H1 (cell line): Measurements from ENCODE around the gene TRAPPC2B. TPM values are rescaled to one million over a fixed set of nuclear protein-coding genes. Genes with fewer than 3 reads are reported as not detected.

ENCODE experiments used
- CTCF ChIA-PET: fragments of 300-600 bp; sonication (Branson Sonifier 250); formaldehyde crosslinking; loops from one replicate; lab custom pipeline; 2021; ENCODE audit not compliant: partially characterized antibody; lab: Charles Lee
- POLR2A ChIA-PET: fragments of 300-600 bp; sonication (Branson Sonifier 250); formaldehyde crosslinking; loops from one replicate; lab custom pipeline; 2021; ENCODE audit warnings: inconsistent platforms; ENCODE audit not compliant: partially characterized antibody; lab: Charles Lee
- DNase-seq, 2 experiments: peaks; one replicate each; pipeline versions ENCODE4 v3.0.0 to v3.0.0-alpha.2; 2010 to 2022; ENCODE audit warnings: low spot score in 2 of 2, low read depth in 1 of 2, mixed read lengths in 1 of 2
- FAIRE-seq: peaks from 2 replicates; lab custom pipeline; 2011; peaks lifted over from hg19 to GRCh38; lab: Jason Lieb, UNC
- H2AFZ ChIP-seq: 2 replicates; pipeline ENCODE4 v1.8.1; 2012; ENCODE audit warnings: low read length, inconsistent platforms
- H2AK5ac ChIP-seq: 2 replicates; pipeline ENCODE4 v1.6.1; 2013; ENCODE audit warnings: low read depth, low read length
- H2BK120ac ChIP-seq: replicated peaks from 2 replicates; pipeline ENCODE3; 2013; ENCODE audit warnings: low read depth, low read length, inconsistent platforms
- H2BK12ac ChIP-seq: 2 replicates; pipeline ENCODE4 v1.6.1; 2013; ENCODE audit warnings: low read depth, low read length
- H2BK15ac ChIP-seq: 2 replicates; pipeline ENCODE4 v1.6.1; 2013; ENCODE audit warnings: low read length
- H2BK20ac ChIP-seq: 2 replicates; pipeline ENCODE4 v1.6.1; 2013; ENCODE audit warnings: low read length
- H2BK5ac ChIP-seq: 2 replicates; pipeline ENCODE4 v1.6.1; 2013; ENCODE audit warnings: low read depth, low read length
- H3K14ac ChIP-seq: 2 replicates; pipeline ENCODE4 v1.6.1; 2013; ENCODE audit warnings: inconsistent platforms; ENCODE audit not compliant: insufficient read length
- H3K18ac ChIP-seq: 2 replicates; pipeline ENCODE4 v1.6.1; 2013; ENCODE audit warnings: low read length; ENCODE audit errors: extremely low read depth
- H3K23ac ChIP-seq: 2 replicates; pipeline ENCODE4 v1.6.1; 2013; ENCODE audit warnings: inconsistent platforms; ENCODE audit not compliant: insufficient read length
- H3K23me2 ChIP-seq: 2 replicates; pipeline ENCODE4 v1.6.1; 2013; ENCODE audit warnings: low read depth, low read length
- H3K27ac ChIP-seq: 2 replicates; pipeline ENCODE4 v1.6.1; 2011; ENCODE audit warnings: low read depth, low read length, inconsistent platforms
- H3K27me3 ChIP-seq, 4 experiments: replicated peaks in 1 of 4; 1 replicate in 1 of 4; 2 replicates in 3 of 4; pipeline versions ENCODE4 v1.6.1 to v1.8.1; 2011 to 2013; ENCODE audit warnings: low read length in 3 of 4, mild to moderate bottlenecking in 3 of 4, inconsistent platforms in 2 of 4, mixed read lengths in 2 of 4, moderate library complexity in 1 of 4; ENCODE audit not compliant: control insufficient read depth in 3 of 4, insufficient read depth in 3 of 4; ENCODE audit errors: extremely low read depth in 1 of 4
- H3K36me3 ChIP-seq, 4 experiments: 2 replicates each; pipeline versions ENCODE4 v1.6.1 to v1.8.1; 2011 to 2013; ENCODE audit warnings: mild to moderate bottlenecking in 4 of 4, low read length in 3 of 4, moderate library complexity in 2 of 4, control low read depth in 1 of 4, inconsistent platforms in 1 of 4; ENCODE audit not compliant: insufficient read depth in 4 of 4, control insufficient read depth in 2 of 4
- H3K4ac ChIP-seq: replicated peaks from 2 replicates; pipeline ENCODE3; 2013; ENCODE audit warnings: low read length, low read depth, mixed read lengths, inconsistent platforms; ENCODE audit not compliant: insufficient read length
- H3K4me1 ChIP-seq, 4 experiments: replicated peaks in 1 of 4; 1 replicate in 1 of 4; 2 replicates in 3 of 4; pipeline versions ENCODE4 v1.6.1 to v1.8.1; 2011 to 2013; ENCODE audit warnings: low read length in 3 of 4, inconsistent platforms in 2 of 4, mixed read lengths in 1 of 4; ENCODE audit not compliant: insufficient read depth in 4 of 4, control insufficient read depth in 3 of 4
- H3K4me2 ChIP-seq, 2 experiments: 2 replicates each; pipeline versions ENCODE4 v1.6.1 to v1.8.1; 2011 to 2013; ENCODE audit warnings: low read depth in 2 of 2, low read length in 2 of 2, control low read depth in 1 of 2, inconsistent platforms in 1 of 2, mild to moderate bottlenecking in 1 of 2; ENCODE audit not compliant: insufficient read depth in 1 of 2
- H3K4me3 ChIP-seq, 4 experiments: fragments of 200-600, 300-600 bp in 1 of 4; sonication (generic), shearing (Covaris generic), sonication (Bioruptor Twin) in 1 of 4; 2 replicates each; pipeline versions ENCODE4 v1.5.1 to v1.8.1; 2011 to 2016; ENCODE audit warnings: low read length in 4 of 4, low read depth in 3 of 4, control low read depth in 2 of 4, inconsistent platforms in 2 of 4, mild to moderate bottlenecking in 2 of 4, mixed read lengths in 1 of 4, moderate library complexity in 1 of 4; ENCODE audit not compliant: insufficient read depth in 2 of 4; ENCODE audit errors: extremely low read depth in 1 of 4
- H3K56ac ChIP-seq: replicated peaks from 2 replicates; pipeline ENCODE3; 2013; ENCODE audit warnings: low read depth, mild to moderate bottlenecking, mixed read lengths, low read length, inconsistent platforms; ENCODE audit not compliant: insufficient read length
- H3K79me1 ChIP-seq: 2 replicates; pipeline ENCODE4 v1.6.1; 2013; ENCODE audit warnings: low read depth, low read length, control low read depth
- H3K79me2 ChIP-seq, 2 experiments: 2 replicates each; pipeline versions ENCODE4 v1.6.1 to v1.8.1; 2012 to 2013; ENCODE audit warnings: low read length in 2 of 2, mild to moderate bottlenecking in 2 of 2, inconsistent platforms in 1 of 2; ENCODE audit not compliant: insufficient read depth in 2 of 2, control insufficient read depth in 1 of 2
- H3K9ac ChIP-seq, 4 experiments: replicated peaks in 1 of 4; 1 replicate in 1 of 4; 2 replicates in 3 of 4; pipeline versions ENCODE4 v1.6.1 to v1.8.1; 2011 to 2013; ENCODE audit warnings: low read depth in 3 of 4, low read length in 3 of 4, control low read depth in 2 of 4, mild to moderate bottlenecking in 2 of 4, moderate library complexity in 2 of 4, inconsistent platforms in 1 of 4; ENCODE audit errors: extremely low read depth in 1 of 4
- H3K9me3 ChIP-seq, 2 experiments: 2 replicates each; pipeline versions ENCODE4 v1.6.1 to v1.8.1; 2012 to 2013; ENCODE audit warnings: mild to moderate bottlenecking in 2 of 2, moderate library complexity in 2 of 2, control low read depth in 1 of 2, inconsistent platforms in 1 of 2, low read depth in 1 of 2, low read length in 1 of 2, mixed read lengths in 1 of 2; ENCODE audit not compliant: insufficient read depth in 2 of 2
- H4K20me1 ChIP-seq, 2 experiments: replicated peaks in 1 of 2; 2 replicates each; pipeline versions ENCODE3 to v1.8.1; 2011 to 2013; ENCODE audit warnings: inconsistent platforms in 2 of 2, low read length in 2 of 2, mild to moderate bottlenecking in 1 of 2; ENCODE audit not compliant: insufficient read depth in 2 of 2, control insufficient read depth in 1 of 2
- H4K5ac ChIP-seq: 2 replicates; pipeline ENCODE4 v1.6.1; 2013; ENCODE audit warnings: low read length, low read depth, mixed read lengths, inconsistent platforms; ENCODE audit not compliant: insufficient read length
- H4K8ac ChIP-seq: 2 replicates; pipeline ENCODE4 v1.8.0; 2013; ENCODE audit warnings: mild to moderate bottlenecking, moderate library complexity, low read length, inconsistent platforms; ENCODE audit not compliant: insufficient read depth; ENCODE audit errors: extremely low read depth
- H4K91ac ChIP-seq: replicated peaks from 2 replicates; pipeline ENCODE3; 2013; ENCODE audit warnings: low read length, mixed read lengths, inconsistent platforms; ENCODE audit not compliant: insufficient read length
- SP4 ChIP-seq: IDR thresholded peaks from 2 replicates; pipeline ENCODE4 v1.6.1; 2012; ENCODE audit warnings: low read length, inconsistent platforms
- WGBS, 2 experiments: shearing (Covaris generic) in 1 of 2; methylation state at CpG; one replicate each; pipeline versions ENCODE4 v1.1.6 to v1.1.7; 2013 to 2015; ENCODE audit warnings: low lambda C conversion rate in 2 of 2, mixed read lengths in 2 of 2, inconsistent platforms in 1 of 2, low coverage in 1 of 2, missing lambda C conversion rate in 1 of 2; ENCODE audit not compliant: insufficient replicate concordance in 2 of 2, insufficient coverage in 1 of 2, insufficient read length in 1 of 2; ENCODE audit errors: extremely low coverage in 1 of 2, missing lambda C conversion rate in 1 of 2; 5-methylcytosine and 5-hydroxymethylcytosine counted together
- polyA plus RNA-seq, 7 experiments: library from polyadenylated mRNA; depleted of rRNA in 3 of 7; stranded (reverse) in 5 of 7; unstranded in 2 of 7; fragments of >200 nt in 5 of 7; fragments of 200-250 nt in 2 of 7; gene quantifications; 1 replicate in 5 of 7; 2 replicates in 1 of 7; 4 replicates in 1 of 7; pipeline versions ENCODE4 v1.2.1 to v1.2.3, GENCODE V29; 2011 to 2013; ENCODE audit warnings: missing spikeins in 2 of 7, mixed read lengths in 2 of 7
- total RNA-seq: library from RNA; stranded (reverse); fragmentation: NEBNext Ultra II Directional; extraction: Animal tissue kit (Norgen Biotek cat#: 25700); gene quantifications from 2 replicates; pipeline ENCODE4 v1.2.1, GENCODE V29; 2021

TRAPPC2B gene
- total and polyA plus RNA-seq, 2 of the 8 experiments (the other 6 are each of a cell fraction or from before 2014, with no cell fraction given): 8.7 to 28.3 TPM

- no peak overlapping the region for H3K9ac ChIP-seq
- DNase-seq (no peak), FAIRE-seq (no peak)
- peaks cover 0 to 21% (median 14%) of the 10 kb centered on the region in 4 experiments; a peak in 6 of 8 replicates for H3K36me3 ChIP-seq
- no peak overlapping the region for H3K4ac ChIP-seq
- no peaks in the 10 kb centered on the region for H3K23me2 ChIP-seq
- no peak overlapping the region for H2BK15ac ChIP-seq
- no peak overlapping the region for H3K23ac ChIP-seq
- H2BK12ac ChIP-seq: no peak overlapping the region
- H2AFZ ChIP-seq: no peak overlapping the region
- H2BK120ac ChIP-seq: no peak overlapping the region
- CTCF ChIA-PET: interaction anchor here (0.6 kb wide), 1 partner anchor 75 kb away, joined by 3 read pairs; no protein-coding TSS in a partner anchor
- H2AK5ac ChIP-seq: no peak overlapping the region
- no peak overlapping the region for H4K8ac ChIP-seq
- no peak overlapping the region for H3K27ac ChIP-seq
- no peaks in the 10 kb centered on the region for H3K9me3 ChIP-seq
- no peak overlapping the region for H2BK5ac ChIP-seq
- no peak overlapping the region for H2BK20ac ChIP-seq
- no peak overlapping the region for H3K14ac ChIP-seq
- no peak overlapping the region for H4K91ac ChIP-seq
- H3K79me2 ChIP-seq: no peaks in the 10 kb centered on the region; a peak in 1 of 4 replicates
- H3K79me1 ChIP-seq: no peaks in the 10 kb centered on the region; the same call in 1 of the 2 replicates
- no peak overlapping the region for H4K5ac ChIP-seq
- no peaks in the 10 kb centered on the region for H4K20me1 ChIP-seq
- peaks cover 0 to 3% (median 0%) of the 10 kb centered on the region in 4 experiments; a peak in 1 of 7 replicates for H3K4me1 ChIP-seq
- H3K18ac ChIP-seq: no peak overlapping the region
- no peak overlapping the region for H3K4me3 ChIP-seq
- H3K56ac ChIP-seq: no peak overlapping the region
- 99% methylated on average over 5 of the region's 5 CpGs; no CpG with 5 or more reads in 1 of the 2 experiments for WGBS, 2 experiments
- H3K4me2 ChIP-seq: no peak overlapping the region
- no peaks in the 10 kb centered on the region for H3K27me3 ChIP-seq
- POLR2A ChIA-PET: interaction anchor here (1.3 kb wide), 1 partner anchor 9 kb away, joined by 5 read pairs; the partner anchor contains the start of gene ZNF548
- no peak for TF ChIP-seq SP4
Measured at GRCh38 chr19:57398868-57399267, 35.5 kb downstream of the TRAPPC2B start.
